IMR-90 (cell line): ENCODE measurements around the gene PYGM. TPM values are rescaled to one million over a fixed set of nuclear protein-coding genes. Genes with fewer than 3 reads are reported as not detected.

Source experiments
- ATAC-seq: fragments of 200-7000 bp; cut with Tn5 transposase; 2 replicates; pipeline ENCODE4 v1.9.1; 2020; ENCODE audit warnings: low read depth, mild to moderate bottlenecking, moderate library complexity
- BruUV-seq: library from RNA; stranded (reverse); fragments of 400-500 nt; replicated peaks from 2 replicates; lab custom pipeline; 2021; lab: Mats Ljungman, UMichigan
- CTCF ChIA-PET: fragments of 300-600 bp; formaldehyde crosslinking; extraction: SDS; loops from one replicate; lab custom pipeline; 2021; ENCODE audit warnings: antibody characterized with exemption; lab: Yijun Ruan, JAX
- POLR2A ChIA-PET: fragments of 300-600 bp; sonication (Branson Sonifier 250); formaldehyde crosslinking; loops from one replicate; lab custom pipeline; 2022; ENCODE audit warnings: antibody characterized with exemption; ENCODE audit not compliant: unreplicated experiment; lab: Charles Lee
- DNase-seq: peaks from one replicate; pipeline ENCODE4 v3.0.0; 2013
- H2AFZ ChIP-seq: replicated peaks from 2 replicates; pipeline ENCODE3; 2013; ENCODE audit warnings: low read length, mild to moderate bottlenecking; ENCODE audit not compliant: poor library complexity
- H2AK5ac ChIP-seq: 2 replicates; pipeline ENCODE4 v1.6.1; 2013; ENCODE audit warnings: low read depth, low read length, inconsistent platforms
- H2AK9ac ChIP-seq: replicated peaks from 2 replicates; pipeline ENCODE3; 2013; ENCODE audit warnings: mild to moderate bottlenecking, low read depth, low read length, moderate library complexity; ENCODE audit not compliant: poor library complexity
- H2BK120ac ChIP-seq: 2 replicates; pipeline ENCODE4 v1.6.1; 2013; ENCODE audit warnings: low read depth, low read length, inconsistent platforms
- H2BK15ac ChIP-seq: 3 replicates; pipeline ENCODE4 v1.6.1; 2013; ENCODE audit warnings: low read depth, low read length, inconsistent platforms
- H2BK20ac ChIP-seq: 2 replicates; pipeline ENCODE4 v1.6.1; 2013; ENCODE audit warnings: low read depth, mild to moderate bottlenecking, inconsistent platforms, low read length, moderate library complexity
- H2BK5ac ChIP-seq: 2 replicates; pipeline ENCODE4 v1.6.1; 2013; ENCODE audit warnings: mild to moderate bottlenecking, low read depth, low read length, inconsistent platforms; ENCODE audit not compliant: poor library complexity, severe bottlenecking
- H3K14ac ChIP-seq: replicated peaks from 2 replicates; pipeline ENCODE4 v1.6.1; 2013; ENCODE audit warnings: low read depth, low read length, inconsistent platforms
- H3K18ac ChIP-seq: 2 replicates; pipeline ENCODE4 v1.6.1; 2013; ENCODE audit warnings: low read depth, low read length, control low read depth
- H3K23ac ChIP-seq: 2 replicates; pipeline ENCODE4 v1.6.1; 2013; ENCODE audit warnings: low read depth, low read length, inconsistent platforms
- H3K27ac ChIP-seq: 2 replicates; pipeline ENCODE4 v1.5.1; 2013; ENCODE audit warnings: mild to moderate bottlenecking, control low read depth, low read length; ENCODE audit not compliant: insufficient read depth
- H3K27me3 ChIP-seq: 2 replicates; pipeline ENCODE4 v1.6.1; 2013; ENCODE audit warnings: low read length; ENCODE audit not compliant: control insufficient read depth, insufficient read depth
- H3K36me3 ChIP-seq: 2 replicates; pipeline ENCODE4 v1.6.1; 2013; ENCODE audit warnings: low read length, mixed read lengths; ENCODE audit not compliant: control insufficient read depth, insufficient read depth
- H3K4ac ChIP-seq: 2 replicates; pipeline ENCODE4 v1.6.1; 2013; ENCODE audit warnings: low read depth, low read length, inconsistent platforms
- H3K4me1 ChIP-seq: 2 replicates; pipeline ENCODE4 v1.6.1; 2013; ENCODE audit warnings: low read length, mixed read lengths; ENCODE audit not compliant: control insufficient read depth, insufficient read depth
- H3K4me2 ChIP-seq: 2 replicates; pipeline ENCODE4 v1.6.1; 2013; ENCODE audit warnings: low read depth, mild to moderate bottlenecking, control low read depth, low read length, moderate library complexity
- H3K4me3 ChIP-seq: 2 replicates; pipeline ENCODE4 v1.5.1; 2013; ENCODE audit warnings: low read depth, mild to moderate bottlenecking, control low read depth, low read length, moderate library complexity; ENCODE audit not compliant: insufficient read depth
- H3K56ac ChIP-seq: 2 replicates; pipeline ENCODE4 v1.6.1; 2013; ENCODE audit warnings: low read length, inconsistent platforms; ENCODE audit not compliant: insufficient read depth; ENCODE audit errors: extremely low read depth
- H3K79me1 ChIP-seq, 2 experiments: 2 replicates each; pipeline ENCODE4 v1.6.1; 2013; ENCODE audit warnings: low read length in 2 of 2, inconsistent platforms in 1 of 2, low read depth in 1 of 2
- H3K9ac ChIP-seq: 2 replicates; pipeline ENCODE4 v1.6.1; 2013; ENCODE audit warnings: low read depth, low read length, control low read depth
- H3K9me1 ChIP-seq: 2 replicates; pipeline ENCODE4 v1.6.1; 2013; ENCODE audit warnings: low read length, inconsistent platforms; ENCODE audit not compliant: insufficient read depth
- H3K9me3 ChIP-seq: 2 replicates; pipeline ENCODE4 v1.6.1; 2013; ENCODE audit warnings: low read length; ENCODE audit not compliant: control insufficient read depth, insufficient read depth
- H4K20me1 ChIP-seq: 2 replicates; pipeline ENCODE4 v1.6.1; 2013; ENCODE audit warnings: low read length, inconsistent platforms; ENCODE audit not compliant: insufficient read depth
- H4K5ac ChIP-seq: 2 replicates; pipeline ENCODE4 v1.6.1; 2013; ENCODE audit warnings: mild to moderate bottlenecking, low read depth, low read length, control low read depth
- H4K8ac ChIP-seq, 2 experiments: 2 replicates each; pipeline ENCODE4 v1.6.1; 2013; ENCODE audit warnings: low read depth in 2 of 2, low read length in 2 of 2, control low read depth in 1 of 2, inconsistent platforms in 1 of 2
- H4K91ac ChIP-seq: 2 replicates; pipeline ENCODE4 v1.6.1; 2013; ENCODE audit warnings: low read depth, low read length, inconsistent platforms; ENCODE audit not compliant: insufficient read depth
- BHLHE40 ChIP-seq: fragments of 150-350 bp; IDR thresholded peaks from 2 replicates; pipeline ENCODE4 v1.6.1; 2016; ENCODE audit warnings: mild to moderate bottlenecking, low read depth, low read length
- CEBPB ChIP-seq: IDR thresholded peaks from 2 replicates; pipeline ENCODE4 v1.6.1; 2012; ENCODE audit warnings: low read depth, low read length, improper control_type of control experiment
- CHD1 ChIP-seq: IDR thresholded peaks from 2 replicates; pipeline ENCODE4 v1.6.1; 2012; ENCODE audit warnings: low read depth, low read length, improper control_type of control experiment
- CTCF ChIP-seq: conservative IDR thresholded peaks from 2 replicates; pipeline ENCODE4 v1.5.1; 2012; ENCODE audit warnings: mild to moderate bottlenecking, low read depth, low read length, improper control_type of control experiment
- ELK1 ChIP-seq: fragments of 150-350 bp; IDR thresholded peaks from 2 replicates; pipeline ENCODE4 v1.6.1; 2016; ENCODE audit warnings: low read depth, mild to moderate bottlenecking, low read length, moderate library complexity, borderline replicate concordance
- FOS ChIP-seq: fragments of 150-350 bp; IDR thresholded peaks from 2 replicates; pipeline ENCODE4 v1.6.1; 2016; ENCODE audit warnings: low read depth, low read length
- MAFK ChIP-seq: IDR thresholded peaks from 2 replicates; pipeline ENCODE4 v1.6.1; 2012; ENCODE audit warnings: low read depth, low read length, improper control_type of control experiment
- MAZ ChIP-seq: IDR thresholded peaks from 2 replicates; pipeline ENCODE4 v1.6.1; 2012; ENCODE audit warnings: low read depth, mild to moderate bottlenecking, low read length, improper control_type of control experiment, moderate library complexity, borderline replicate concordance
- MXI1 ChIP-seq: IDR thresholded peaks from 2 replicates; pipeline ENCODE4 v1.6.1; 2012; ENCODE audit warnings: low read depth, mild to moderate bottlenecking, low read length, moderate library complexity, borderline replicate concordance
- NFE2L2 ChIP-seq: fragments of 150-350 bp; IDR thresholded peaks from 2 replicates; pipeline ENCODE4 v1.6.1; 2016; ENCODE audit warnings: low read depth, mild to moderate bottlenecking, low read length
- POLR2A ChIP-seq: IDR thresholded peaks from 2 replicates; pipeline ENCODE4 v1.6.1; 2012; ENCODE audit warnings: mild to moderate bottlenecking, low read depth, low read length
- RAD21 ChIP-seq: IDR thresholded peaks from 2 replicates; pipeline ENCODE4 v1.6.1; 2012; ENCODE audit warnings: low read length, improper control_type of control experiment
- RCOR1 ChIP-seq: IDR thresholded peaks from 2 replicates; pipeline ENCODE4 v1.6.1; 2012; ENCODE audit warnings: mild to moderate bottlenecking, low read length, improper control_type of control experiment; ENCODE audit not compliant: insufficient replicate concordance
- RFX5 ChIP-seq: IDR thresholded peaks from 2 replicates; pipeline ENCODE4 v1.8.0; 2012; ENCODE audit warnings: low read depth, mild to moderate bottlenecking, low read length, moderate library complexity
- SMC3 ChIP-seq: fragments of 150-350 bp; IDR thresholded peaks from 2 replicates; pipeline ENCODE4 v1.6.1; 2016; ENCODE audit warnings: low read depth, mild to moderate bottlenecking, antibody characterized with exemption, low read length, moderate library complexity
- USF2 ChIP-seq: fragments of 150-350 bp; IDR thresholded peaks from 2 replicates; pipeline ENCODE4 v1.6.1; 2017; ENCODE audit warnings: mild to moderate bottlenecking, antibody characterized with exemption, low read length, low read depth
- WGBS, 2 experiments: methylation state at CpG; one replicate each; pipeline versions ENCODE4 v1.1.5 to v1.1.7; 2013; ENCODE audit warnings: missing lambda C conversion rate in 2 of 2; ENCODE audit not compliant: insufficient read length in 1 of 2; ENCODE audit errors: extremely low coverage in 2 of 2; 5-methylcytosine and 5-hydroxymethylcytosine counted together
- dilution Hi-C: fragments of 300-500 bp; cut with HindIII; formaldehyde crosslinking; loops from one replicate; pipeline ENCODE4 v1.14.3; 2018; ENCODE audit warnings: low sequenced_read_pairs; ENCODE audit not compliant: unreplicated experiment
- in situ Hi-C: fragments of 300-500 bp; cut with MboI; formaldehyde crosslinking; loops from 3 replicates; pipeline ENCODE4 v1.14.3; 2019; ENCODE audit warnings: low sequenced_read_pairs, inconsistent platforms, mixed read lengths
- intact Hi-C: fragments of 100-400 bp; cut with micrococcal nuclease; formaldehyde crosslinking; loops from 2 replicates; pipeline ENCODE4 v1.10.0; 2022
- polyA plus RNA-seq, 3 experiments: library from polyadenylated mRNA; depleted of rRNA; stranded (reverse); fragments of >200 nt; gene quantifications; 2 replicates each; pipeline ENCODE4 v1.2.3, GENCODE V29; 2012; ENCODE audit warnings: low replicate concordance in 1 of 3
- total RNA-seq: library from RNA; depleted of rRNA; stranded (reverse); fragments of >200 nt; gene quantifications from 2 replicates; pipeline ENCODE4 v1.2.3, GENCODE V29; 2012

The PYGM gene
- total and polyA plus RNA-seq, 2 of the 4 experiments (the other 2 are of a cell fraction): 0.18 to 0.21 TPM

- ATAC-seq (no peak), DNase-seq (no peak)
- TF ChIP-seq FOS (no peak), CEBPB (no peak), MAFK (no peak), NFE2L2 (no peak), MAZ (no peak), ELK1 (no peak), RAD21 (no peak), RCOR1 (no peak), POLR2A (no peak), RFX5 (no peak), CHD1 (no peak), CTCF (no peak), USF2 (no peak), BHLHE40 (no peak), SMC3 (no peak), MXI1 (no peak)
- H3K56ac ChIP-seq: no peak overlapping the region
- H3K79me1 ChIP-seq: no peaks in the 10 kb centered on the region
- no peak overlapping the region for H2BK5ac ChIP-seq
- H4K91ac ChIP-seq: no peak overlapping the region
- no peak overlapping the region for H3K4me3 ChIP-seq
- WGBS, 2 experiments: 92% methylated on average over 8 of the region's 21 CpGs; no CpG with 5 or more reads in 1 of the 2 experiments
- H3K4ac ChIP-seq: no peak overlapping the region
- POLR2A ChIA-PET: no interaction called here
- H2BK120ac ChIP-seq: no peak overlapping the region
- H4K8ac ChIP-seq: no peak overlapping the region
- dilution Hi-C loops (no loop called here), in situ Hi-C loops (no loop called here), intact Hi-C loops (no loop called here)
- H3K27ac ChIP-seq: no peak overlapping the region
- no peak overlapping the region for H2AK5ac ChIP-seq
- no peaks in the 10 kb centered on the region for H3K36me3 ChIP-seq
- H2BK15ac ChIP-seq: no peak overlapping the region
- peak overlapping the region; percentile 24 for H2AK9ac ChIP-seq
- no peak overlapping the region for H3K14ac ChIP-seq
- no peak overlapping the region for H3K18ac ChIP-seq
- peaks cover 5% of the 10 kb centered on the region for H4K20me1 ChIP-seq
- H3K4me1 ChIP-seq: peaks cover 1% of the 10 kb centered on the region; the same call in 1 of the 2 replicates
- no peak overlapping the region for H4K5ac ChIP-seq
- H3K9me3 ChIP-seq: no peaks in the 10 kb centered on the region
- no peaks in the 10 kb centered on the region for H3K27me3 ChIP-seq
- H3K23ac ChIP-seq: no peak overlapping the region
- H2AFZ ChIP-seq: no peak overlapping the region
- 0 out of 2 replicates have a peak, but pooled peaks cover 1% of the 10 kb centered on the region for H3K9me1 ChIP-seq
- H3K4me2 ChIP-seq: no peak overlapping the region
- no peak overlapping the region for H2BK20ac ChIP-seq
- no TSS peak for BruUV-seq
- H3K9ac ChIP-seq: no peak overlapping the region
- CTCF ChIA-PET: no interaction called here
Observed at GRCh38 chr11:64754919-64755662, 4.7 kb downstream of the PYGM start.
